ACC112 (cell line): ENCODE data around the gene NBPF1.
"Not testable (repeated sequence)": the region's sequence is repeated elsewhere in the genome, so short reads cannot be mapped to it uniquely, and the experiment has no call there.

Experiments
- H2AFZ ChIP-seq: fragments of 200-600 bp; sonication (generic); one replicate; pipeline ENCODE4 v1.6.0; 2017; ENCODE audit warnings: antibody characterized with exemption, low read length; ENCODE audit not compliant: unreplicated experiment
- H3K27ac ChIP-seq: fragments of 200-600 bp; sonication (generic); 2 replicates; pipeline ENCODE4 v1.5.1; 2014; ENCODE audit warnings: low read depth, mild to moderate bottlenecking, antibody characterized with exemption, low read length, moderate library complexity
- H3K27me3 ChIP-seq: fragments of 200-600 bp; sonication (generic); 2 replicates; pipeline ENCODE4 v1.6.1; 2014; ENCODE audit warnings: mild to moderate bottlenecking, antibody characterized with exemption, low read length, moderate library complexity, mixed read lengths; ENCODE audit not compliant: insufficient read depth
- H3K36me3 ChIP-seq: fragments of 200-600 bp; sonication (generic); 2 replicates; pipeline ENCODE4 v1.6.1; 2016; ENCODE audit warnings: mild to moderate bottlenecking, antibody characterized with exemption, low read length, moderate library complexity, mixed read lengths; ENCODE audit not compliant: insufficient read depth
- H3K4me1 ChIP-seq: fragments of 200-600 bp; sonication (generic); one replicate; pipeline ENCODE4 v1.6.1; 2016; ENCODE audit warnings: low read length, mixed read lengths; ENCODE audit not compliant: insufficient read depth, unreplicated experiment, control insufficient read depth
- H3K4me3 ChIP-seq: fragments of 200-600 bp; sonication (generic); 2 replicates; pipeline ENCODE4 v1.5.1; 2014; ENCODE audit warnings: mild to moderate bottlenecking, low read depth, low read length
- H3K79me2 ChIP-seq: fragments of 200-600 bp; sonication (generic); one replicate; pipeline ENCODE4 v1.6.0; 2016; ENCODE audit warnings: low read length; ENCODE audit not compliant: control insufficient read depth, unreplicated experiment, insufficient read depth

The NBPF1 gene

DNA sequence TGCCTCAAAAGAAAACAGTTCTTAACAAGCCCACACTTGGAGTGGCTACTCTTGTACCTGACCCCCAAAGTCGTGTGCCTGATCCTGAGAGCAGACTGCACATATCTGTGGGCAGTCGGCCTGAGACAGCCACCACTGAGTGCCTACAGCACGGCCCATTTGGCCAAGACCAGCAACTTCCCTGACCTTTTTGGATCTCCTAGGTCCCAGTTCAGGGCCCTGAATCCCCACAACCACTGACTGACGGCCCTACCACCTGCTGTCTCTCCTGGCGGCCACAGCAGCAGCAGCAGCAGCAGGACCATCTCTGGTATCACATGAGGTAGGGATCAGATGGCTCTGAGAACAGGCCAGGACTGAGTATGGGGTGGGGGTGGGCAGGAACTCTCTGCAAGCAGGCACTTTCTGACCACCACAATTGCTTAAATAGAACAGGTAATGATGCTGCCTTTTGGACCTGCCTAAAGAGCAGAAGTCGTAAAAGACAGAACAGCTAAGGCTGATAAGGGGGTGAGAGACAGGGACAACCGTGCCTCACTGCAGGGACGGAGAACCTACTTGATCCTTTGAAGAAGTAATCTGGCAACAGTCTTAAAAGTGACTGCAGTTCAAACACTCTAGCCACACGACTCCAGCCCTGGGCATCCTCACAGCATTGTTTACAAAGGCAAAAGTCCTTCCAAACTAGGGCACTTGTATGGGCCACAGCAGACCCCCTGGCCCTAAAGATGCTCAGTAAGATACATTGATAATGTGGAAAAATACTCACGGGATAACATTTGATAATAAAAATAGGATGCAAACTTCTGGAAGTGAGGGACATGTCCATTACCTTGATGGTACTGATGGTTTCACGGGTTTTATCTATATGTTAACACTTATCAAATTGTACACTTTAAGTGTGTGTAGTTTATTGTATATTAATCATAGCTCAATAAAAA lies 26.0 kb upstream of the NBPF1 start:
- H3K27me3 ChIP-seq, H3K27ac ChIP-seq, H3K4me3 ChIP-seq, H3K36me3 ChIP-seq, H3K4me1 ChIP-seq, H2AFZ ChIP-seq: not testable (repeated sequence)
- H3K79me2 ChIP-seq: peaks cover 22% of the 10 kb centered on the region

GRCh38 chr1:16637941-16638778 lies 24.8 kb upstream of the NBPF1 start:
- not testable (repeated sequence) for H3K4me3 ChIP-seq, H3K4me1 ChIP-seq, H3K27ac ChIP-seq, H3K27me3 ChIP-seq, H3K36me3 ChIP-seq, H2AFZ ChIP-seq
- H3K79me2 ChIP-seq: peaks cover 10% of the 10 kb centered on the region

- not testable (repeated sequence) for H2AFZ ChIP-seq, H3K27me3 ChIP-seq, H3K27ac ChIP-seq, H3K79me2 ChIP-seq, H3K4me3 ChIP-seq, H3K36me3 ChIP-seq, H3K4me1 ChIP-seq
Measured at GRCh38 chr1:16636551-16637195, 23.3 kb upstream of the NBPF1 start.

GRCh38 chr1:16635959-16636358 lies 22.6 kb upstream of the NBPF1 start:
- not testable (repeated sequence) for H3K4me1 ChIP-seq, H3K27me3 ChIP-seq, H3K27ac ChIP-seq, H3K79me2 ChIP-seq, H2AFZ ChIP-seq, H3K36me3 ChIP-seq, H3K4me3 ChIP-seq

GRCh38 chr1:16633540-16634282 lies 20.3 kb upstream of the NBPF1 start:
- not testable (repeated sequence) for H3K79me2 ChIP-seq, H3K27me3 ChIP-seq, H3K36me3 ChIP-seq, H2AFZ ChIP-seq, H3K4me3 ChIP-seq, H3K27ac ChIP-seq, H3K4me1 ChIP-seq

GRCh38 chr1:16632044-16632850 lies 18.9 kb upstream of the NBPF1 start:
- H3K79me2 ChIP-seq, H2AFZ ChIP-seq, H3K27ac ChIP-seq, H3K27me3 ChIP-seq, H3K36me3 ChIP-seq, H3K4me1 ChIP-seq, H3K4me3 ChIP-seq: not testable (repeated sequence)

DNA sequence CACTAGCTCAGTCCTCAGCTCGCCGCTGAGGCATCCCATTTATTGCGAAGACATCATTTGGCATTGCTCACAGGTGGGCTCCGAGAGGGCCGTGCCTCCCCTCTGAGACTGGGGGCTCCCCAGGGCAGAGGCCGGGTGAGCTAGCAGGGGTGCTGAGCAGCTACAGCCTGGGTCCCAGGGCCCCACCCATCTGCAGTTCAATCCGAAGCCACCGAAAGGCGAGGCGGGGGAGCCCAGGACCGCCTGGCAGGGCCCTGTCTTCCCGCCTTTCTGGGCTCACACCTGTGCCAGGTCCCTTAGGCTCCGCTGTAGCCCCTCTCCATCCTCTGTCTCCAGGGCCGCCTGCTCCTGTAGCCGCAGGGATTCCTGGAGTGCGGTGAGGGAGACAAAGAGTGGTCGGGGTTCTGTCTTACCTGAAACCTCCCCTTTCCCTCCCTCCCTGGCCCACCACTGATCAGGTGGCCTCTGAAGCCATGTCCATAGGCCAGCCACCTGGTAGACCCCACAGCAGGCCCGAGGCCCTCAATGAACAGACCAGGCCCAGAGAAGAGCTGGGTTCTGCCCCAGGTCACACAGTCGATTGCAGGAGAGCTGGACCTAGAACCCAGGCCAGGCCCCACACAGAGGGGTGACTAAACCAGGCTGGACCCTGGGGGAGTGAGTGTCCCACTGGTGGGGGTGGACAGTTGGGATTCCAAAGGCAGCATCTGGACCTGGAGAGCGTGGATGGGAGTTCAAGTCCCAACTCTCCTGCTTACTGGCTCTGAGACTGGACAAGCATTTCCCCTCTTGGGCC lies 18.1 kb upstream of the NBPF1 start:
- H3K4me3 ChIP-seq: no peak overlapping the region
- peaks cover 8% of the 10 kb centered on the region; the same call in 1 of the 2 replicates for H3K36me3 ChIP-seq
- H3K27ac ChIP-seq: no peak overlapping the region
- H3K27me3 ChIP-seq: no peaks in the 10 kb centered on the region
- H3K4me1 ChIP-seq: no peaks in the 10 kb centered on the region
- H2AFZ ChIP-seq: no peak overlapping the region
- H3K79me2 ChIP-seq: no peaks in the 10 kb centered on the region

DNA sequence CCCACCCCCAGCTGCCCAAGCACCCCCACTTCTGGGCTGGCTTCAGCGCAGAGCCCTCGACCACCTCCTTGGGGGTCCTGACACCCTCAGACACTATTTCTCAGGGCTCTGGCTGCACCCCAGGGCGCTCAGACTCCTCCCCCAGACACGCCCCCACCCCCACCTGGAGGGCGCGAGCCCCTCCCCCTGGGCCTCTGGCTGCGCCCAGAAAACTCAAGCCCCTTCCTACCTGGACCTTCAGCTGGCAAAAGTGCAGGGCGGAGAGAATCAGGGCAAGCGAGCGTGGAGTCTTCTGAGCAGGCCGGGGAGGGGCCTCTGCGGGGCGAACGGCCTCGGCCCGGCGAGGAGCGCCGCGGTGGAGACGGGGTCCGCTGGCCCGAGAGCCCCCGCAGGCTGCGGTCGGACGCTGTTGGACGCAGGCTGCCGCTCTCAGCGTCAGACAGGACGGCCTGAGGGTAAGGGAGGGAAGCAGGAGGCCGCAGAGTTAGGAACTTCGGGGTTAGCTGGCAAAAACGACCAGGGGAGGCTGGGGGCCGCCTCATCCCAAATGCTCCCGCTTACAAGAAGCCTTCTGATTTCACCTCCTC lies 17.4 kb upstream of the NBPF1 start:
- Histone ChIP-seq H3K79me2 (no peaks in the 10 kb centered on the region), H3K27ac (no peak overlapping the region), H3K4me1 (no peaks in the 10 kb centered on the region), H3K4me3 (no peak overlapping the region), H3K36me3 (peaks cover 8% of the 10 kb centered on the region; the same call in 1 of the 2 replicates), H2AFZ (no peak overlapping the region), H3K27me3 (no peaks in the 10 kb centered on the region)

GRCh38 chr1:16629916-16630530 lies 16.7 kb upstream of the NBPF1 start:
- H3K27me3 ChIP-seq, H3K4me1 ChIP-seq, H2AFZ ChIP-seq, H3K4me3 ChIP-seq, H3K36me3 ChIP-seq, H3K27ac ChIP-seq, H3K79me2 ChIP-seq: not testable (repeated sequence)
